Natural killer cell (primary cell): ENCODE measurements around the gene CHKA. TPM values are rescaled to one million over a fixed set of nuclear protein-coding genes. Genes with fewer than 3 reads are reported as not detected.

Experiments
- ATAC-seq, 3 donors: fragments of 150-1000 bp in 2 of 3; fragments of 200-7000 bp in 1 of 3; cut with Tn5 transposase; 1 replicate in 1 of 3; 2 replicates in 2 of 3; pipeline ENCODE4 v1.10.0; 2021; ENCODE audit warnings: mild to moderate bottlenecking in 2 of 3, moderate library complexity in 2 of 3
- DNase-seq, 2 donors: peaks; one replicate each; pipeline versions ENCODE4 v3.0.0 to v3.0.0-alpha.2; 2013 to 2021; ENCODE audit warnings: mixed read lengths in 1 of 2
- H3K27ac ChIP-seq: one replicate; pipeline ENCODE4 v1.5.1; 2013; ENCODE audit warnings: mild to moderate bottlenecking, low read length
- H3K27me3 ChIP-seq: one replicate; pipeline ENCODE4 v1.6.1; 2013; ENCODE audit warnings: low read length; ENCODE audit not compliant: control insufficient read depth, insufficient read depth
- H3K36me3 ChIP-seq: one replicate; pipeline ENCODE4 v1.6.1; 2013; ENCODE audit warnings: low read length; ENCODE audit not compliant: control insufficient read depth, insufficient read depth
- H3K4me1 ChIP-seq: one replicate; pipeline ENCODE4 v1.6.1; 2013; ENCODE audit warnings: low read length; ENCODE audit not compliant: control insufficient read depth, insufficient read depth
- H3K4me3 ChIP-seq: one replicate; pipeline ENCODE4 v1.5.1; 2013; ENCODE audit warnings: low read length
- H3K9me3 ChIP-seq: one replicate; pipeline ENCODE4 v1.6.1; 2013; ENCODE audit warnings: low read length; ENCODE audit not compliant: control insufficient read depth, insufficient read depth
- H3K27ac Mint-ChIP-seq, 2 donors: one replicate each; pipeline ENCODE4 v1.8.0; 2022; ENCODE audit warnings: mild to moderate bottlenecking in 2 of 2, mixed read lengths in 2 of 2, moderate library complexity in 1 of 2
- H3K27me3 Mint-ChIP-seq, 2 donors: one replicate each; pipeline ENCODE4 v1.8.0; 2022; ENCODE audit warnings: low read depth in 2 of 2, mixed read lengths in 2 of 2
- H3K36me3 Mint-ChIP-seq: one replicate; pipeline ENCODE4 v1.8.0; 2022; ENCODE audit warnings: mixed read lengths
- H3K4me1 Mint-ChIP-seq, 2 donors: one replicate each; pipeline ENCODE4 v1.8.0; 2022; ENCODE audit warnings: mixed read lengths in 2 of 2
- H3K4me3 Mint-ChIP-seq: one replicate; pipeline ENCODE4 v1.8.0; 2022; ENCODE audit warnings: mild to moderate bottlenecking, moderate library complexity, mixed read lengths
- H3K9me3 Mint-ChIP-seq, 2 donors: one replicate each; pipeline ENCODE4 v1.8.0; 2022; ENCODE audit warnings: mixed read lengths in 2 of 2
- WGBS: methylation state at CpG from one replicate; pipeline ENCODE4 v1.1.7; 2013; ENCODE audit warnings: missing lambda C conversion rate; ENCODE audit not compliant: insufficient coverage; 5-methylcytosine and 5-hydroxymethylcytosine counted together
- intact Hi-C: fragments of 100-400 bp; cut with micrococcal nuclease; formaldehyde crosslinking; loops from one replicate; pipeline ENCODE4 v1.14.2; 2022
- total RNA-seq, 4 donors: library from RNA; stranded (reverse); fragments of 120-200 nt in 1 of 4; gene quantifications; one replicate each; pipeline versions ENCODE4 v1.2.3 to v1.2.4, GENCODE V29; 2013 to 2022
- TF ChIP-seq, protein P1 (sequence below): fragments of 200-600 bp; IDR thresholded peaks from one replicate; pipeline ENCODE4 v1.8.0; 2022; ENCODE audit warnings: antibody characterized with exemption

Gene CHKA
- total RNA-seq, 3 donors from 2014 or later (not counting 1 experiment from before 2014, with no cell fraction given) = 15.8 to 24.6 (median 24.4) TPM

DNA sequence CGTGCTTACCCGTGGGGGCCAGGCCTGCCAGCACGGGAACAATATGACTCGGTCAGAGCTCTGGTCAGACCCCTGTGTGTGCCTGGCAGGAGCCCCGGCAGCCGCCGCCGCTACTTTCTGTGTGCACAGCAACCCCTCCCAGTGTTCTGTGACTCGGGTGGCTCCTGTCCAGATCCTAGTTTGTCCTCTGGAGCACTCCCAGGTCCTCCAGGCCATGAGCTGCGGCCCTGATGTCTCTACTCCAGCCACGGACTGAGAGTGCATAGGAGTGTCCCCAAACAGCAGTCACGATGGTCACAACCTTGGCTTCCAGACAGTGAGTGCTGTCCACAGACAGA lies 87.5 kb downstream of the CHKA start:
- Histone ChIP-seq H3K27me3 (no peaks in the 10 kb centered on the region), H3K9me3 (no peaks in the 10 kb centered on the region), H3K4me3 (no peak overlapping the region), H3K27ac (no peak overlapping the region), H3K36me3 (peaks cover 15% of the 10 kb centered on the region), H3K4me1 (peaks cover 71% of the 10 kb centered on the region)
- no peaks in the 10 kb centered on the region for H3K9me3 Mint-ChIP-seq
- ATAC-seq = no peak
- H3K27ac Mint-ChIP-seq = peak overlapping the region in 1 of 2 donors; percentile 97
- peaks cover 36 to 50% of the 10 kb centered on the region in 2 donors for H3K4me1 Mint-ChIP-seq
- no peaks in the 10 kb centered on the region for H3K27me3 Mint-ChIP-seq
- intact Hi-C loops = no loop called here
- 99% methylated on average over 12 of the region's 12 CpGs for WGBS
- H3K36me3 Mint-ChIP-seq = no peaks in the 10 kb centered on the region
- DNase-seq = no peak
- TF ChIP-seq, protein P1, sequence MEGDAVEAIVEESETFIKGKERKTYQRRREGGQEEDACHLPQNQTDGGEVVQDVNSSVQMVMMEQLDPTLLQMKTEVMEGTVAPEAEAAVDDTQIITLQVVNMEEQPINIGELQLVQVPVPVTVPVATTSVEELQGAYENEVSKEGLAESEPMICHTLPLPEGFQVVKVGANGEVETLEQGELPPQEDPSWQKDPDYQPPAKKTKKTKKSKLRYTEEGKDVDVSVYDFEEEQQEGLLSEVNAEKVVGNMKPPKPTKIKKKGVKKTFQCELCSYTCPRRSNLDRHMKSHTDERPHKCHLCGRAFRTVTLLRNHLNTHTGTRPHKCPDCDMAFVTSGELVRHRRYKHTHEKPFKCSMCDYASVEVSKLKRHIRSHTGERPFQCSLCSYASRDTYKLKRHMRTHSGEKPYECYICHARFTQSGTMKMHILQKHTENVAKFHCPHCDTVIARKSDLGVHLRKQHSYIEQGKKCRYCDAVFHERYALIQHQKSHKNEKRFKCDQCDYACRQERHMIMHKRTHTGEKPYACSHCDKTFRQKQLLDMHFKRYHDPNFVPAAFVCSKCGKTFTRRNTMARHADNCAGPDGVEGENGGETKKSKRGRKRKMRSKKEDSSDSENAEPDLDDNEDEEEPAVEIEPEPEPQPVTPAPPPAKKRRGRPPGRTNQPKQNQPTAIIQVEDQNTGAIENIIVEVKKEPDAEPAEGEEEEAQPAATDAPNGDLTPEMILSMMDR = no peak
- H3K4me3 Mint-ChIP-seq = no peak overlapping the region

DNA sequence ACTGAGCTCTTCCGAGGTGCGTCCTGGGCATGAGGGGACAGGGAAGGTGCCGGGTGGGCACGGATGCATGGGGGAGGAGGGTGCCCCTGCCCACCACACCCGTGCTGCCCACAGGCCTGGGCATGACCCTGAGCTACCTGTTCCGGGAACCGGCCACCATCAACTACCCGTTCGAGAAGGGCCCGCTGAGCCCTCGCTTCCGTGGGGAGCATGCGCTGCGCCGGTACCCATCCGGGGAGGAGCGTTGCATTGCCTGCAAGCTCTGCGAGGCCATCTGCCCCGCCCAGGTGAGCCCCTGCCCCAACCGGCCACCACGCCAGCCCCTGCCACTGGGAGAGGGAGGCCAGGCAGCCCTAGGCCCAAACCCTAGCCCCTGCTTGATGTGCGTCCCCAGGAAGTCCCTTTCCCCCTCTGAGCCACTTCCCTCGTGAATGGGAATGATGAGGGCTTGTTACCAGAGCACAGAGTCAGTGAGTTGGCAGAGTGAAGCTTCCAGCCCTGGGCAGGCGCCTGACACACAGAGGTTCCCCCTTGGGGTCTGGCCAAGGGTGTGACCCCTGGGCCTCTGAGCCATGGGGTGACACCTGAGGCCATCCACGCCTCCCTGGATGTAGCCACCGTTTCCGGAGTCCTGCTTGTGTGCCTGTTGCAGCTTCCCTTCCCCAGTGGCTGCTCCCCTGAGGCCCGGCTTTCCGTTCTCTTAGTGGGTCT lies 88.0 kb downstream of the CHKA start:
- TF ChIP-seq, protein P1 = no peak
- intact Hi-C loops = no loop called here
- H3K9me3 Mint-ChIP-seq = no peaks in the 10 kb centered on the region
- Histone ChIP-seq H3K4me3 (no peak overlapping the region), H3K9me3 (no peaks in the 10 kb centered on the region), H3K27me3 (no peaks in the 10 kb centered on the region), H3K36me3 (peaks cover 15% of the 10 kb centered on the region), H3K27ac (no peak overlapping the region), H3K4me1 (peaks cover 66% of the 10 kb centered on the region)
- ATAC-seq = no peak
- H3K36me3 Mint-ChIP-seq = no peaks in the 10 kb centered on the region
- H3K4me3 Mint-ChIP-seq = no peak overlapping the region
- 96% methylated on average over 29 of the region's 29 CpGs for WGBS
- no peak overlapping the region for H3K27ac Mint-ChIP-seq
- H3K27me3 Mint-ChIP-seq = no peaks in the 10 kb centered on the region
- no peak for DNase-seq
- peaks cover 36 to 50% of the 10 kb centered on the region in 2 donors for H3K4me1 Mint-ChIP-seq

DNA sequence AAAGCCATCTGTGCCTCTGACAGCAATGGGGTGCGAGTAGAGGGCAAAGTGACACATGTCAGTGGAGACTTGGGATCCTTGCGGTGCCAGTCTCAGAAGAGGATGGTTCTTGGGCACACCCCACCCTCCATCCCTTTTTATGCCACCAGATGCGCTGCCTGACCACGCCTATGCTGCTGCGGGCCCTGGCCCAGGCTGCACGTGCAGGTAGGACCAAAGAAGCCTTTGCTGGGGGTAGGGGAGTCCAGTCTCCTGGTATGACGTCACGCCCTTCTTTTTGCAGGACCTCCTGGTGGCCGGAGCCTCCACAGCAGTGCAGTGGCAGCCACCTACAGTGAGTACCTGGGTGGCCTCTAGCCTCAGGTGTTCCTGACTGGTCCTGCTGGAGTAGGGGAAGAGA lies 89.2 kb downstream of the CHKA start:
- no peaks in the 10 kb centered on the region for H3K9me3 ChIP-seq
- Mint-ChIP-seq H3K36me3 (no peaks in the 10 kb centered on the region), H3K9me3 (no peaks in the 10 kb centered on the region), H3K27me3 (no peaks in the 10 kb centered on the region), H3K4me1 (peaks cover 31 to 45% of the 10 kb centered on the region in 2 donors), H3K4me3 (peak overlapping the region; percentile 92), H3K27ac (peak overlapping the region; percentile 88 to 89)
- DNase-seq = no peak
- TF ChIP-seq, protein P1 = no peak
- no peak overlapping the region for H3K4me3 ChIP-seq
- H3K27me3 ChIP-seq = no peaks in the 10 kb centered on the region
- peaks cover 15% of the 10 kb centered on the region for H3K36me3 ChIP-seq
- no peak for ATAC-seq
- H3K4me1 ChIP-seq = peaks cover 57% of the 10 kb centered on the region
- intact Hi-C loops = no loop called here
- WGBS = 95% methylated on average over 8 of the region's 9 CpGs
- H3K27ac ChIP-seq = no peak overlapping the region

DNA sequence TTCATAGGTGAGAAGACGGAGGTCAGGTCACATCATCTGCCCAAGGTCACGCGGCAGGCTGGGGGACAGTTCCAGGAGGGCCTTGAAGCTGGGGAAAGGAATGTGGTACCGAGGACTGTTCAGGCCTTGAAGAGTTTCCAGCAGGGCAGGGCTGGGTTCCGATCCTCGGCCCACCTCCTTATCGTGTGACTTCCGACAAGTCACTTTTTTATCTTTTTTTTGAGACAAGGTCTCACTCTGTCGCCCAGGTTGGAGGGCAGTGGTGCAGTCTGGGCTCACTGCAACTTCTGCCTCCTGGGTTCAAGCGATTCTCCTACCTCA lies 90.1 kb downstream of the CHKA start:
- ATAC-seq (no peak), DNase-seq (peak in 1 of 2 donors; percentile 51)
- Mint-ChIP-seq H3K4me1 (peaks cover 22 to 42% of the 10 kb centered on the region in 2 donors), H3K36me3 (no peaks in the 10 kb centered on the region), H3K27ac (peak overlapping the region; percentile 88 to 89), H3K4me3 (peak overlapping the region; percentile 92), H3K27me3 (no peaks in the 10 kb centered on the region), H3K9me3 (no peaks in the 10 kb centered on the region)
- peak overlapping the region; percentile 69 for H3K27ac ChIP-seq
- intact Hi-C loops = no loop called here
- peak overlapping the region; percentile 87 for H3K4me3 ChIP-seq
- H3K27me3 ChIP-seq = no peaks in the 10 kb centered on the region
- 13% methylated on average over 10 of the region's 10 CpGs for WGBS
- H3K36me3 ChIP-seq = peaks cover 15% of the 10 kb centered on the region
- peaks cover 57% of the 10 kb centered on the region for H3K4me1 ChIP-seq
- H3K9me3 ChIP-seq = no peaks in the 10 kb centered on the region
- TF ChIP-seq, protein P1 = no peak
